HepG2 (cell line): ENCODE measurements around the gene OSGIN1. TPM values are rescaled to one million over a fixed set of nuclear protein-coding genes. Genes with fewer than 3 reads are reported as not detected.

Experiments used
- ATAC-seq: fragments of 200-7000 bp; cut with Tn5 transposase; 3 replicates; pipeline ENCODE4 v1.9.1; 2020; ENCODE audit warnings: mild to moderate bottlenecking, moderate library complexity
- BruUV-seq: library from RNA; stranded (reverse); fragments of 400-500 nt; replicated peaks from 2 replicates; lab custom pipeline; 2021; lab: Mats Ljungman, UMichigan
- CTCF ChIA-PET: fragments of 300-600 bp; formaldehyde crosslinking; extraction: SDS; loops from one replicate; lab custom pipeline; 2021; ENCODE audit warnings: low total read pairs, inconsistent platforms, low intra/inter-chr PET ratio; lab: Yijun Ruan, JAX
- POLR2A ChIA-PET: fragments of 350-600 bp; sonication (Branson Sonifier 250); formaldehyde crosslinking; loops from one replicate; lab custom pipeline; 2020; ENCODE audit warnings: antibody characterized with exemption, inconsistent platforms; lab: Yijun Ruan, JAX
- DNase-seq: peaks from one replicate; pipeline ENCODE4 v3.0.0-alpha.2; 2015; ENCODE audit warnings: low spot score
- FAIRE-seq: peaks from 3 replicates; lab custom pipeline; 2011; peaks lifted over from hg19 to GRCh38; lab: Jason Lieb, UNC
- H2AFZ ChIP-seq: one replicate; pipeline ENCODE4 v1.6.1; 2011; ENCODE audit warnings: low read length, inconsistent platforms
- H3K27ac ChIP-seq: fragments of 300-600 bp; 3 replicates; pipeline ENCODE4 v1.8.0; 2011; ENCODE audit warnings: mixed run types, mild to moderate bottlenecking, mixed read lengths, low read length, inconsistent platforms; ENCODE audit not compliant: insufficient read depth; ENCODE audit errors: extremely low read length
- H3K27me3 ChIP-seq, 2 experiments: fragments of 200-600 bp in 1 of 2; 2 replicates in 1 of 2; 3 replicates in 1 of 2; pipeline versions ENCODE4 v1.6.0 to v1.8.0; 2011; ENCODE audit warnings: low read length in 2 of 2, mild to moderate bottlenecking in 2 of 2, moderate library complexity in 2 of 2, inconsistent platforms in 1 of 2; ENCODE audit not compliant: insufficient read depth in 2 of 2, control insufficient read depth in 1 of 2
- H3K36me3 ChIP-seq, 2 experiments: fragments of 200-600 bp in 1 of 2; replicated peaks in 1 of 2; 2 replicates in 1 of 2; 3 replicates in 1 of 2; pipeline versions ENCODE4 v1.5.1 to v1.8.0; 2011; ENCODE audit warnings: low read length in 2 of 2, inconsistent platforms in 1 of 2; ENCODE audit not compliant: insufficient read depth in 2 of 2, control insufficient read depth in 1 of 2
- H3K4me1 ChIP-seq: 2 replicates; pipeline ENCODE4 v1.5.1; 2012; ENCODE audit warnings: low read length, inconsistent platforms; ENCODE audit not compliant: insufficient read depth
- H3K4me2 ChIP-seq: 2 replicates; pipeline ENCODE4 v1.6.0; 2011; ENCODE audit warnings: low read depth, low read length, inconsistent platforms
- H3K4me3 ChIP-seq, 3 experiments: fragments of 200-600 bp in 1 of 3; sonication (generic), shearing (Covaris generic) in 1 of 3; replicated peaks in 1 of 3; 2 replicates each; pipeline ENCODE4 v1.5.1; 2011 to 2016; ENCODE audit warnings: low read length in 3 of 3, inconsistent platforms in 2 of 3, low read depth in 2 of 3, mild to moderate bottlenecking in 2 of 3, control low read depth in 1 of 3, mixed read lengths in 1 of 3; ENCODE audit not compliant: insufficient read depth in 1 of 3
- H3K79me2 ChIP-seq: one replicate; pipeline ENCODE4 v1.6.1; 2011; ENCODE audit warnings: low read length, inconsistent platforms; ENCODE audit not compliant: insufficient read depth
- H3K9ac ChIP-seq: 2 replicates; pipeline ENCODE4 v1.6.0; 2011; ENCODE audit warnings: mild to moderate bottlenecking, low read depth, low read length, inconsistent platforms; ENCODE audit not compliant: insufficient read depth
- H3K9me3 ChIP-seq: 2 replicates; pipeline ENCODE4 v1.5.1; 2012; ENCODE audit warnings: mild to moderate bottlenecking, low read length
- H4K20me1 ChIP-seq: 2 replicates; pipeline ENCODE4 v1.6.0; 2011; ENCODE audit warnings: inconsistent platforms, mild to moderate bottlenecking, low read length, moderate library complexity; ENCODE audit not compliant: insufficient read depth
- CBX1 ChIP-seq: IDR thresholded peaks from one replicate; pipeline ENCODE4 v1.6.1; 2016; ENCODE audit warnings: antibody characterized with exemption, low read depth
- CBX2 ChIP-seq, 2 experiments: fragments of 200-600 bp in 1 of 2; sonication (generic); formaldehyde crosslinking in 1 of 2; IDR thresholded peaks; 2 replicates each; pipeline versions ENCODE4 v1.7.0 to v1.8.1; 2018 to 2022; ENCODE audit warnings: low read depth in 2 of 2, low read length in 1 of 2, mild to moderate bottlenecking in 1 of 2, missing genetic modification reagents in 1 of 2
- HNF1B ChIP-seq: sonication (generic); formaldehyde crosslinking; IDR thresholded peaks from 2 replicates; pipeline ENCODE4 v1.5.1; 2020; ENCODE audit warnings: mild to moderate bottlenecking, moderate library complexity, missing genetic modification reagents
- MAX ChIP-seq: IDR thresholded peaks from 2 replicates; pipeline ENCODE4 v1.6.1; 2012; ENCODE audit warnings: inconsistent platforms
- PBX2 ChIP-seq: IDR thresholded peaks from 2 replicates; pipeline ENCODE4 v1.6.1; 2016; ENCODE audit warnings: control low read depth
- THRA ChIP-seq: sonication (generic); formaldehyde crosslinking; IDR thresholded peaks from 2 replicates; pipeline ENCODE4 v1.4.0; 2020; ENCODE audit warnings: missing genetic modification reagents, borderline replicate concordance
- TOPORS ChIP-seq: sonication (generic); formaldehyde crosslinking; IDR thresholded peaks from 2 replicates; pipeline ENCODE4 v1.8.0; 2023; ENCODE audit warnings: mild to moderate bottlenecking, missing genetic modification reagents
- ZNF101 ChIP-seq: sonication (generic); formaldehyde crosslinking; IDR thresholded peaks from 2 replicates; pipeline ENCODE4 v1.4.0; 2020; ENCODE audit warnings: mild to moderate bottlenecking, low read depth, missing genetic modification reagents, borderline replicate concordance
- ZNF562 ChIP-seq: sonication (generic); formaldehyde crosslinking; IDR thresholded peaks from 2 replicates; pipeline ENCODE4 v1.8.0; 2022; ENCODE audit warnings: missing genetic modification reagents, borderline replicate concordance
- ZNF678 ChIP-seq: sonication (generic); formaldehyde crosslinking; IDR thresholded peaks from 2 replicates; pipeline ENCODE4 v1.4.0; 2020; ENCODE audit warnings: mild to moderate bottlenecking, missing genetic modification reagents
- ZNF710 ChIP-seq: sonication (generic); formaldehyde crosslinking; IDR thresholded peaks from 2 replicates; pipeline ENCODE4 v1.5.0; 2020; ENCODE audit warnings: mild to moderate bottlenecking, missing genetic modification reagents, borderline replicate concordance
- ZNF83 ChIP-seq: sonication (generic); formaldehyde crosslinking; IDR thresholded peaks from 2 replicates; pipeline ENCODE4 v1.4.0; 2020; ENCODE audit warnings: missing genetic modification reagents, mild to moderate bottlenecking, borderline replicate concordance
- WGBS: methylation state at CpG from one replicate; pipeline ENCODE4 v1.1.6; 2017; ENCODE audit warnings: low lambda C conversion rate; 5-methylcytosine and 5-hydroxymethylcytosine counted together
- in situ Hi-C: cut with HindIII; loops from 2 replicates; pipeline ENCODE4 v1.10.0; 2017; ENCODE audit warnings: low pct_unique_long_range_greater_than_20kb; ENCODE audit not compliant: extremely low pct_ligation_motif_present
- intact Hi-C: fragments of 100-400 bp; cut with micrococcal nuclease; formaldehyde crosslinking; loops from one replicate; pipeline ENCODE4 v1.10.0; 2022; ENCODE audit not compliant: unreplicated experiment
- polyA plus RNA-seq, 8 experiments: library from polyadenylated mRNA; depleted of rRNA in 3 of 8; stranded (reverse) in 7 of 8; unstranded in 1 of 8; fragments of >200 nt; fragmentation: Illumina TruSeq in 4 of 8; extraction: Trizol in 4 of 8; gene quantifications; 2 replicates each; pipeline versions ENCODE4 v1.2.1 to v1.2.3, GENCODE V29; 2011 to 2016; ENCODE audit warnings: low read depth in 4 of 8, missing spikeins in 1 of 8, mixed read lengths in 1 of 8; ENCODE audit not compliant: insufficient read depth in 1 of 8
- total RNA-seq, 5 experiments: library from RNA; depleted of rRNA; stranded (reverse); fragments of >200 nt; fragmentation: Illumina TruSeq; extraction: Trizol; gene quantifications; 2 replicates each; pipeline ENCODE4 v1.2.3, GENCODE V29; 2016; ENCODE audit warnings: low read depth in 1 of 5
- TF ChIP-seq, protein P1 (sequence below): fragments of 450-650 bp; IDR thresholded peaks from 2 replicates; pipeline ENCODE4 v1.6.1; 2016

Gene OSGIN1
- total and polyA plus RNA-seq, 2 of the 13 experiments (the other 11 are each of a cell fraction or from before 2014, with no cell fraction given) = 20.5 to 27.1 TPM

- peaks cover 0 to 3% of the 10 kb centered on the region in 2 experiments; a peak in 1 of 5 replicates for H3K27me3 ChIP-seq
- peak; percentile 2; the same call in 2 of the 3 replicates for ATAC-seq
- no peaks in the 10 kb centered on the region for H3K9me3 ChIP-seq
- ChIA-PET POLR2A (interaction anchor here (1.0 to 1.8 kb wide), 3 partner anchors 10 to 20 kb away, joined by 3 to 6 read pairs (median 4); no protein-coding TSS in a partner anchor), CTCF (no interaction called here)
- FAIRE-seq = no peak
- 15% methylated on average over 13 of the region's 21 CpGs for WGBS
- no peak overlapping the region for H2AFZ ChIP-seq
- no peaks in the 10 kb centered on the region for H4K20me1 ChIP-seq
- H3K27ac ChIP-seq = no peak overlapping the region
- no peaks in the 10 kb centered on the region for H3K36me3 ChIP-seq
- no TSS peak for BruUV-seq
- H3K4me1 ChIP-seq = peaks cover 93% of the 10 kb centered on the region
- no peaks in the 10 kb centered on the region for H3K79me2 ChIP-seq
- H3K4me3 ChIP-seq = peak overlapping the region in 1 of 3 experiments; percentile 53; a peak in 2 of 6 replicates
- peak; percentile 33 for DNase-seq
- in situ Hi-C loops (no loop called here), intact Hi-C loops (no loop called here)
- H3K4me2 ChIP-seq = peak overlapping the region; percentile 55
- peak overlapping the region; percentile 1; the same call in 1 of the 2 replicates for H3K9ac ChIP-seq
- TF ChIP-seq HNF1B (CRISPR knock-in tag) (peak; percentile 59; the same call in 1 of the 2 replicates), TOPORS (CRISPR knock-in tag) (no peak), ZNF101 (CRISPR knock-in tag) (no peak), ZNF678 (CRISPR knock-in tag) (no peak), THRA (CRISPR knock-in tag) (peak; percentile 71; the same call in 1 of the 2 replicates), CBX2 (IDR thresholded peaks at IDR 0.05; ENCODE audit: low read depth, low read length) (no peak), CBX2 (CRISPR knock-in tag; IDR thresholded peaks at IDR 0.05; ENCODE audit: low read depth) (0 out of 2 replicates have a peak, but pooled peaks have one; percentile 74), PBX2 (no peak), CBX1 (no peak), MAX (0 out of 2 replicates have a peak, but pooled peaks have one; percentile 14), ZNF562 (CRISPR knock-in tag) (no peak), ZNF710 (CRISPR knock-in tag) (0 out of 2 replicates have a peak, but pooled peaks have one; percentile 84), ZNF83 (peak; percentile 21; the same call in 1 of the 2 replicates)
- TF ChIP-seq, protein P1, sequence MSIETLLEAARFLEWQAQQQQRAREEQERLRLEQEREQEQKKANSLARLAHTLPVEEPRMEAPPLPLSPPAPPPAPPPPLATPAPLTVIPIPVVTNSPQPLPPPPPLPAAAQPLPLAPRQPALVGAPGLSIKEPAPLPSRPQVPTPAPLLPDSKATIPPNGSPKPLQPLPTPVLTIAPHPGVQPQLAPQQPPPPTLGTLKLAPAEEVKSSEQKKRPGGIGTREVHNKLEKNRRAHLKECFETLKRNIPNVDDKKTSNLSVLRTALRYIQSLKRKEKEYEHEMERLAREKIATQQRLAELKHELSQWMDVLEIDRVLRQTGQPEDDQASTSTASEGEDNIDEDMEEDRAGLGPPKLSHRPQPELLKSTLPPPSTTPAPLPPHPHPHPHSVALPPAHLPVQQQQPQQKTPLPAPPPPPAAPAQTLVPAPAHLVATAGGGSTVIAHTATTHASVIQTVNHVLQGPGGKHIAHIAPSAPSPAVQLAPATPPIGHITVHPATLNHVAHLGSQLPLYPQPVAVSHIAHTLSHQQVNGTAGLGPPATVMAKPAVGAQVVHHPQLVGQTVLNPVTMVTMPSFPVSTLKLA = no peak
Measured at GRCh38 chr16:83946781-83947566, 6.1 kb upstream of the OSGIN1 start.
